ACC112 (cell line): ENCODE data around the gene CD244.

Source experiments
- H2AFZ ChIP-seq: fragments of 200-600 bp; sonication (generic); one replicate; pipeline ENCODE4 v1.6.0; 2017; ENCODE audit warnings: antibody characterized with exemption, low read length; ENCODE audit not compliant: unreplicated experiment
- H3K27ac ChIP-seq: fragments of 200-600 bp; sonication (generic); 2 replicates; pipeline ENCODE4 v1.5.1; 2014; ENCODE audit warnings: low read depth, mild to moderate bottlenecking, antibody characterized with exemption, low read length, moderate library complexity
- H3K27me3 ChIP-seq: fragments of 200-600 bp; sonication (generic); 2 replicates; pipeline ENCODE4 v1.6.1; 2014; ENCODE audit warnings: mild to moderate bottlenecking, antibody characterized with exemption, low read length, moderate library complexity, mixed read lengths; ENCODE audit not compliant: insufficient read depth
- H3K36me3 ChIP-seq: fragments of 200-600 bp; sonication (generic); 2 replicates; pipeline ENCODE4 v1.6.1; 2016; ENCODE audit warnings: mild to moderate bottlenecking, antibody characterized with exemption, low read length, moderate library complexity, mixed read lengths; ENCODE audit not compliant: insufficient read depth
- H3K4me1 ChIP-seq: fragments of 200-600 bp; sonication (generic); one replicate; pipeline ENCODE4 v1.6.1; 2016; ENCODE audit warnings: low read length, mixed read lengths; ENCODE audit not compliant: insufficient read depth, unreplicated experiment, control insufficient read depth
- H3K4me3 ChIP-seq: fragments of 200-600 bp; sonication (generic); 2 replicates; pipeline ENCODE4 v1.5.1; 2014; ENCODE audit warnings: mild to moderate bottlenecking, low read depth, low read length
- H3K79me2 ChIP-seq: fragments of 200-600 bp; sonication (generic); one replicate; pipeline ENCODE4 v1.6.0; 2016; ENCODE audit warnings: low read length; ENCODE audit not compliant: control insufficient read depth, unreplicated experiment, insufficient read depth

CD244 gene

GRCh38 chr1:160863774-160864131, 1.1 kb upstream of the CD244 start:
- no peaks in the 10 kb centered on the region for H3K79me2 ChIP-seq
- no peak overlapping the region for H3K4me3 ChIP-seq
- H3K27ac ChIP-seq = no peak overlapping the region
- no peak overlapping the region for H2AFZ ChIP-seq
- no peaks in the 10 kb centered on the region for H3K36me3 ChIP-seq
- peaks cover 25% of the 10 kb centered on the region for H3K27me3 ChIP-seq
- H3K4me1 ChIP-seq = no peaks in the 10 kb centered on the region

GRCh38 chr1:160863061-160863773, 530 bp upstream of the CD244 start:
- Histone ChIP-seq H3K79me2 (no peaks in the 10 kb centered on the region), H3K27ac (no peak overlapping the region), H3K27me3 (peaks cover 25% of the 10 kb centered on the region), H2AFZ (no peak overlapping the region), H3K4me1 (no peaks in the 10 kb centered on the region), H3K4me3 (no peak overlapping the region), H3K36me3 (no peaks in the 10 kb centered on the region)

- Histone ChIP-seq H2AFZ (no peak overlapping the region), H3K36me3 (no peaks in the 10 kb centered on the region), H3K4me1 (no peaks in the 10 kb centered on the region), H3K79me2 (no peaks in the 10 kb centered on the region), H3K27ac (no peak overlapping the region), H3K4me3 (no peak overlapping the region), H3K27me3 (peaks cover 26% of the 10 kb centered on the region)
These were observed 1.7 kb downstream of the CD244 start for GRCh38 chr1:160860840-160861505.

- H3K4me3 ChIP-seq = no peak overlapping the region
- no peak overlapping the region for H2AFZ ChIP-seq
- no peaks in the 10 kb centered on the region for H3K36me3 ChIP-seq
- no peaks in the 10 kb centered on the region for H3K79me2 ChIP-seq
- H3K27me3 ChIP-seq = peaks cover 23% of the 10 kb centered on the region
- H3K4me1 ChIP-seq = no peaks in the 10 kb centered on the region
- no peak overlapping the region for H3K27ac ChIP-seq
These were observed 3.5 kb downstream of the CD244 start for GRCh38 chr1:160859166-160859565.

GRCh38 chr1:160858507-160858906, 4.2 kb downstream of the CD244 start:
- Histone ChIP-seq H3K27me3 (peaks cover 18% of the 10 kb centered on the region), H3K79me2 (no peaks in the 10 kb centered on the region), H2AFZ (no peak overlapping the region), H3K4me3 (no peak overlapping the region), H3K4me1 (no peaks in the 10 kb centered on the region), H3K36me3 (no peaks in the 10 kb centered on the region), H3K27ac (no peak overlapping the region)

- H3K4me3 ChIP-seq = no peak overlapping the region
- H3K27me3 ChIP-seq = peaks cover 19% of the 10 kb centered on the region
- no peaks in the 10 kb centered on the region for H3K79me2 ChIP-seq
- H3K4me1 ChIP-seq = no peaks in the 10 kb centered on the region
- no peak overlapping the region for H3K27ac ChIP-seq
- H3K36me3 ChIP-seq = no peaks in the 10 kb centered on the region
- no peak overlapping the region for H2AFZ ChIP-seq
These were observed 4.6 kb downstream of the CD244 start for GRCh38 chr1:160858097-160858496.

GRCh38 chr1:160855181-160855981, 7.3 kb downstream of the CD244 start:
- no peak overlapping the region for H3K4me3 ChIP-seq
- no peaks in the 10 kb centered on the region for H3K4me1 ChIP-seq
- H3K27ac ChIP-seq = no peak overlapping the region
- H3K27me3 ChIP-seq = peaks cover 20% of the 10 kb centered on the region
- H3K36me3 ChIP-seq = no peaks in the 10 kb centered on the region
- no peak overlapping the region for H2AFZ ChIP-seq
- no peaks in the 10 kb centered on the region for H3K79me2 ChIP-seq

GRCh38 chr1:160853754-160854153, 8.9 kb downstream of the CD244 start:
- Histone ChIP-seq H3K4me1 (no peaks in the 10 kb centered on the region), H3K27me3 (peaks cover 20% of the 10 kb centered on the region), H3K4me3 (no peak overlapping the region), H3K36me3 (no peaks in the 10 kb centered on the region), H2AFZ (no peak overlapping the region), H3K27ac (no peak overlapping the region), H3K79me2 (no peaks in the 10 kb centered on the region)

GRCh38 chr1:160853014-160853413, 9.7 kb downstream of the CD244 start:
- no peaks in the 10 kb centered on the region for H3K4me1 ChIP-seq
- no peak overlapping the region for H3K27ac ChIP-seq
- no peaks in the 10 kb centered on the region for H3K36me3 ChIP-seq
- no peak overlapping the region for H3K4me3 ChIP-seq
- H3K27me3 ChIP-seq = peaks cover 20% of the 10 kb centered on the region
- no peaks in the 10 kb centered on the region for H3K79me2 ChIP-seq
- H2AFZ ChIP-seq = no peak overlapping the region

GRCh38 chr1:160850993-160851392, 11.7 kb downstream of the CD244 start:
- no peak overlapping the region for H3K4me3 ChIP-seq

More at GRCh38 chr1:160850993-160851392, 11.7 kb downstream of the CD244 start:
- no peaks in the 10 kb centered on the region for H3K79me2 ChIP-seq
- H2AFZ ChIP-seq = no peak overlapping the region
- no peaks in the 10 kb centered on the region for H3K4me1 ChIP-seq
- no peaks in the 10 kb centered on the region for H3K36me3 ChIP-seq
- H3K27me3 ChIP-seq = peaks cover 18% of the 10 kb centered on the region
- no peak overlapping the region for H3K27ac ChIP-seq
